Stimulated activated CD8-positive, alpha-beta memory T cell treated with anti-CD3 and anti-CD28 coated beads, Interleukin-4, amount 100 ng/mL, for 4 hours (primary cell): Measurements from ENCODE around the gene SLC24A3.

Experiments
- DNase-seq, 2 donors: peaks; one replicate each; pipeline ENCODE4 v3.0.0-alpha.2; 2020; ENCODE audit warnings: low read depth in 2 of 2, low spot score in 1 of 2

The SLC24A3 gene

DNA sequence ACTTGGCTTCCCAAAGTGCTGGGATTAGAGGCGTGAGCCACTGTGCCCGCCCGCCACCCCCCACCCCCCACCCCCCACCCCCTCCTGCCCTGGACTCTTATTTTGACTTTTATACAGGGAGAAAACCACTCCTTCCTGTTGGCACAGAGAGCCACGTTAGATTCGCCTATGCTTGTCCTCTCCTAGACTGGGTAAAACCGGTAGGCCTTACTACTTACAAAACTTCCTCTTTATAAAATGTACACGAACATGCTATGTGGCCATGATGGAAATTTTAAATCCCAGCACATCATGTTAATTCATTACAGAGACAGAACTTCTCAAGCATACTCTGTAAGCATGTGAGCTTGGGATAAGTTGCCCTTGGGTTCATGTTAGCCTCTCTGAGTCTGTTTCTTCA lies 124.2 kb downstream of the SLC24A3 start:
- DNase-seq = no peak

DNA sequence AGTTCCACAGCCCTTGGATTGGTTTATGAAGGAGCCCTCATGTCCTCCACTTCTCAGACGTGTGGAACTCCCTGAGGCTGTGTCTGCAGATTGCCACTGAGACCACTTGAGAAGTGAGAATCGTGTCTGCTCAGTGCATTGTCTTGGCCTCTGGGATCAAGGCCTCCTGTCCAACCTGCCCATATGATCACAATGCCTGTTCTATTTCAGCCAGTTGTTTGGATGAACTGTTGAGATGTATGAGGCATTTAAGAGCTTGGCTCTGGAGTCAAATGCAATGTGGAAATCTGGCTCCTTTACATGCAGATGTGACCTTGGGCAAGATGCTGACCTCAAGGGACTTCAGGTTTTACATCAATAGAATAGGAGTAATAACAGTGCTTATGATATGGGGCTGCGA lies 125.9 kb downstream of the SLC24A3 start:
- no peak for DNase-seq

DNA sequence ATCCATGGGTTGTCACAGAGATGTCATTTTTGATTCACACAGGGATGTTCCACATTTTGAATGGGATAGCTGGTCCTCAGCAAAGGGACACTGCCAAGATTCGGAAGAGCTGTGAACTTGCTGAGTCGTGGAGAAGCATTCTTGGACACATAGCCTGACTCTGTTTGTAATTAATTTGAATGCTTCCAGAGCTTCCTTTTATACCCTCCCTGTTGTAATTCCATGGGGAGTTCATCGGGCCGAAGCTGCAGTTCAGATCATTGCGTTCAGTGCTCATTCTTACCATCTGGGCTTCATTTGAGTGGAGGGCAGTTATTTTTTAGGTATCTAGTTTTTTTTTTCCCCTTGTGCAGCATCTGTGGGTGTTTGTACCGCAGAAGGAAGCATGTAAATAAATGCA lies 126.5 kb downstream of the SLC24A3 start:
- DNase-seq = no peak

DNA sequence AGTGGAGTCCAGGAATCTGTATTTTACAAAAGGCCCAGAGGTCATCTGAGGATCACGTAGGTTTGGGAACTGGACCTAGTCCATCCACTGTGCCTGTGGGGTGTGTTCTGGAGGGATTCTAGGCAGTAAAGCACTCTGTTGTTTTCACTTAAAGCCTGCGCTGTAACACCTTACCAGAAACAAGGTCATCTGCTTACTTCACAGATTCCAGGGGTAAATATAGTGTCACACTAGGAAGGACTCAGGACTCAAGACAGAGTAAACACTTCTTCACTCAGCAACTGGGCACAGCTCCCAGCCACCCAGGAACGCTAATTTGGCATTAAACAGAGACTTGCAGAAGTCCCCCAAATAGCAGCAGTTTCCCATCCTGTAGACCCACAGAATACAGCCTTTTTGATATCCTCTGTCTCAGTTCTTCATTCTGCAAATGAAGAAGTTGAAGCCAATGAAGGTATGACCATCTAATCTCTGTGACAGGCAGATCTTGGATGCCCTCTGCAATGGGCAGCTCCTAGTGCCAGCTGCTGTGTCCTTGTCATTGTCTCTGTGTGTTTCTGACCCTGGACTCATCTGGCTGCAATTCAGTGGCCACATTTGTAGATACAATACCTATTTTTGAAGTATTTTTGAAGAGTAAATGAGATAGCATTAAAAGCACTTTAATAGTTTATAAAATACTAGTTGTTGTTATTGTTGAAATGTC lies 129.1 kb downstream of the SLC24A3 start:
- no peak for DNase-seq

DNA sequence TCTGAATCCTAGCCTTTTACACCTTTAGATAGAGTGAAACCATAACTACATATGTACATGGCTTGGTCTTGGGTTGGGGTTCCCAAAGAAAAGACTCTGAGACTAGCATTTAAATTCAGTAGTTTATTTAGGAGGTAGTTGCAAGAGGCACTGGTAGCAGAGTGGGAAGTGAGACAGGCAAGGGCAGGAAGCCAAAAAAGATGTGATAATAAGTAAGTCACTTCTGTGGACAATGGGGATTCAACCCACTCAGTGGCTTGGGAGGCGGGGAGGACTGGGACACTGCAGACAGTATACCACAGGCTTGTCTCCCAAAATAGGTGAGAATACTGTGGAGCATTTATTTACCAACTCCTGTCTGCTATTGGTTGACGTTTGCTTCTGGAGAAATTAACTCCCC lies 131.9 kb downstream of the SLC24A3 start:
- DNase-seq = no peak

GRCh38 chr20:19347943-19348456 lies 135.6 kb downstream of the SLC24A3 start:
- DNase-seq = no peak

DNA sequence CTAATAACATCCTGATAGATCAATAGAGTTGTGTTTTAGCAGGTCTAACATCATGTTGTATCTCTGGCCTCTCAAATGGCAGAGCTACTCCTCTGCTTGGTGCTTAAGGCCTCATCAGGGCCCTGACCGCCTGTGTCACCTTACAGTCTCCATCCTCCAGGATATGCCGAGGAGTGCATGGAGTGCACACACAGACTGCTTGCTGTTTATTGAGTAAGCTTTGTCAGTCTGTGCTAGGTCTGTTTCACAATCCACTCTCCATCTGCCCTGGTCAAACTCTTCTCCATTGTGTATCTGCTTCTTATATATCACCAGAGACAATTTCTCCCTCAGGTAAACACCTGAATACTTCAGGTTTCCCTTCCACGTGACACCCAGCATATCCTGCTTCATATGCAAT lies 136.1 kb downstream of the SLC24A3 start:
- DNase-seq = no peak

DNA sequence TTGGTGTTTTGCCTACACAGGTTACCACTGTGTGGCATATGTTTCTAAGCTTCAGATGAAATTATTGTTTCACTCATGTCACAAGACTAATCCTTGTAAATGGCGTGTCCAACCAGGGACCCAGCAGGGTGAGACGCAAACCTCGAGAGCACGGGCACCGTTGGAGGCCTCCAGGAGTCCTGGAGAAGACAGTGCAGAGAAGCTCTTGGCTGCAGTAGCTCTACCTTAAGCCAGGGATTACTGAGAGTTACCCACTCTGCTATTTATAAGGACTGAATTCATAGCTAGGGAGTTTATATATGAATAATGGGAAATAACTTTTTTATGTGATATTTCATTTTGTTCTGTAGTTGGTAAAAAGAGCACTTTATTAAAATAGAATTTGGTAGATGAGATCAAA lies 137.4 kb downstream of the SLC24A3 start:
- no peak for DNase-seq

- DNase-seq = no peak
Observed at GRCh38 chr20:19351542-19351941, 139.1 kb downstream of the SLC24A3 start.

- no peak for DNase-seq
Observed at GRCh38 chr20:19354950-19355349, 142.5 kb downstream of the SLC24A3 start.

DNA sequence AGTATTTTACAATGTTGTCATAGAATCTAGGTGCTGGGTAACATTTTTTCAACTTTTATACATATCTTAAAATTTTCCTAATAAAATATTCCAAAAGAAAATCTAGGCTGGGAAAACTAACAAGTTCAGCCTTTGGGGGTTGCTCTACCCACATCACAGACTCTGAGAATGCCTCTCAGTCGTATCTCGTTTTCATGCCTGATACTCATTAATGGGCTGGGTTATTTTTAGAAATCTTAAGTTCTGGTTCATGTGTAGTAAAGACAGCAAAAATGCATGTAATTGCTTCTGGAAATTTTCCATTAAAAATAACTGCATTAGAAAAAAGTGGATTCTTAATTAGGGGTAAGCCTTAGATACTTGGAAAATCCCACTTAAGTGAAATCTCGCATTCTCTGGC lies 149.3 kb downstream of the SLC24A3 start:
- DNase-seq = no peak

DNA sequence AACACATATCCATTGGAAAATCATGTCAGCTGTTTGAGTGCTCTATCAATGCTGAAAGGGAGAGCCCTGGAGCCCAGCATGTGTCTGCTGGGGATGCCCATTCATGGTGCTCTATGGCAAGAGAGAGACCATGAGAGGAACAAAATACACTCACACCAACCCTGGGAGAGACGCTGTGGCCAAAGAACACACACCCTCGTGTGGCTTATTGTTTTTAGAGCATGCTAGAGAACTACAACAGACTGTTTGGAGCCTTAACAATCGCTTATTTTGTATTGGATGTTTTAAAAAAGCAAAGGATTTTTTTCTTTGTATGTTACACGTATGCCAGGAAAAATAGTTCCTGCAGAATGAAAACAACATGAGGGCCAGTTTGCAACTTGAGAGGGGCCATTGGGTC lies 151.0 kb downstream of the SLC24A3 start:
- DNase-seq = no peak

GRCh38 chr20:19367591-19367990 lies 155.1 kb downstream of the SLC24A3 start:
- no peak for DNase-seq

DNA sequence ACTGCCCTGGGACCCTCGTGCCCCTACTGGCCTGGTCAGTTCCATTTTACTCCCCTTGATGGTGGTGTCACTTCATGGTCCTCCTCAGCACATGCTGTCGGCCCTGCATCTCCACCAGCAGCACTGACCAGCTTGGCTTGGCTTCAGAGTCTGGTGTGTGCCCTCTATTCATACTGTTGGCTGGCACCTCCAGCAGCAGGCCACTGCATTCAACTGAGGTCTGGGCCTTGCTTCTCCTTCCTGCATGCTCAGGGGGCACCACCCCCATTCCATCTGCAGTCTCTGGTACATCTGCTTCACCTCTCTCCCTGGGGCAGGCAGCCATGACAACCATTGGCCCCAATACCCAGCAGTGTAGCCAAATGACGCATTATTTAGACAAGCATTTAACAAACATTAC lies 155.9 kb downstream of the SLC24A3 start:
- no peak for DNase-seq

DNA sequence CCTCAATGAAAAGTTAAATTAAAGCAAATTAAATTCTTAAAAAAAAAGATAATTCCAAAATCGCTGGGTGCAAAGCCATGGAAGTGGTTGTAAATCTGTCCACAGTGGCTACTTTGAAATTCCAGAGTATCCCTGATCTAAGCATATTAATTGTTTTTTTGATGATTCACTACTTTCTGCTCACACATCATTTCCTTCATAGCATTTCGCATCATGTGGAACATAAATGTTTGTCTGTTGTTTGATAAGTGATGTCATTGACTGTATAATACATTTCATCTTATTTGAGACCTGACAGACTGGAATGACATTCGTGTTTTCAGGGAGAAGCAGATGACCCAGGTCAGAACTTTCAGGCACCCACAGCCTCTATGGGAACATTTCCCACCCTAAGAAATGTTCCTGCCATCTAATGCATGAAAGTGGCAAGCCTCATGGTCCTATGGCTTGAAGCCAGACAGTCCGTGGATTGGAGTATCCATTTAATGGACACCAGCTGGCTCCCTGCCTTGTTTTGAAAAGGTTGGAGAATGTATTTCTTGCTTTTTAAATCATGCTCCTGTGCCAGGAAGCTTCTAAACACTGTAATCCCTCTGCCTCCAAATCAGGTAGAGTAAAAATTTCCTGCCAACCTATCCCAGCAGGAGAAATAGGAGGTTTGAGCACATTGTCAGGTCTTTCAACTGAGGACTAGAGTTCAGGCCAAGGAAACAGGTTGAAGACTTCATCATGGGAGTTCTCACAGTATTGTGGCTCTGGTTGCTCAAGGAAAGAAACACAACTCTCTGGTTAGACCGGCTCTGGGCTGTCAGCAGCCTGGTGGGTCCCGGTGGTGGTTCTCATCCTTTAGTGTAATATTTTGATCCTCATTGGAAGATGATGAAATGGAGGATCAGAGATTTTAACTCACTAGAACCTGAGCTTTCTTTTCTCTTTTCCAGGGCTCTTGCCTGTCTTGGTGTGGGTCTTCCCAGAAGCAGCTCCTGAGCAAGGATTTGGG lies 157.9 kb downstream of the SLC24A3 start:
- no peak for DNase-seq

GRCh38 chr20:19371112-19371511 lies 158.7 kb downstream of the SLC24A3 start:
- no peak for DNase-seq

DNA sequence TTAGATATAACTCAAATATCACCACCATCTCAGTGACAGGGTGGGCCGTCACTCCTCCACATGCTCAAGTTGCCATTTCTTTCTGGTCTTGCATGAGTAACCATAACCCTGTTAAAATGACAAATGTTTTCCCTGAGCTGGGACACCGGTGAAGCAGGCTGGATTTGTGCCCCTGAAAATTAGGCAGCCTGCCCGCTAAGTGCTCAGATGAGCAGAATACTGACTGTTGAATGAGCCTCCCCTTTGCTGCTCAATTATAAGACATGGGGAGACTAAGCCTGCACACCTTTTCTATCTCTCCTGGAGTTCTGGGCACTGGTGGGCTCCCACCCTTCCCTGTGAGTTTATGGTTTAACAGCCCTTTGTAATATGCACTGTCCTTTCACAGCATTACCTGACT lies 161.8 kb downstream of the SLC24A3 start:
- DNase-seq = no peak

DNA sequence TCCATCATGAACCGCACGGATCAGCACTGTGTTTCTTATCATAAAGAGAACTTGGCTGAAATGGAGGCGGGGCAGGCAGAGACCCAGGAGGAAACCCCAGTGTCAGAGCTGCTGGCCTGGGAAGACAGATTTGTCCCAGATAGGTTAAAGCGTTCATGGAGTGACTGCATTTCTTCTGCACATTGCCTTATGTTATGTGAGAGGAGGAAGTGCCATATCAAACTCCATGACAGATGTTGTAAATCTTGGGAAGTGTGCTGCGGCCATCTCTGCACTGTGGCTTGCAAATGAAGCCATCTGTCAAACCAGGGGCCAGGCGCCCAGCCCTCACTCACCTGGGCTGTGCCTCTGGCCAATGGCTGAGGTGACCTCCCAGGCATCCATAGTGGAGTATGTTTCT lies 163.0 kb downstream of the SLC24A3 start:
- DNase-seq = no peak

GRCh38 chr20:19375801-19376200 lies 163.4 kb downstream of the SLC24A3 start:
- no peak for DNase-seq

DNA sequence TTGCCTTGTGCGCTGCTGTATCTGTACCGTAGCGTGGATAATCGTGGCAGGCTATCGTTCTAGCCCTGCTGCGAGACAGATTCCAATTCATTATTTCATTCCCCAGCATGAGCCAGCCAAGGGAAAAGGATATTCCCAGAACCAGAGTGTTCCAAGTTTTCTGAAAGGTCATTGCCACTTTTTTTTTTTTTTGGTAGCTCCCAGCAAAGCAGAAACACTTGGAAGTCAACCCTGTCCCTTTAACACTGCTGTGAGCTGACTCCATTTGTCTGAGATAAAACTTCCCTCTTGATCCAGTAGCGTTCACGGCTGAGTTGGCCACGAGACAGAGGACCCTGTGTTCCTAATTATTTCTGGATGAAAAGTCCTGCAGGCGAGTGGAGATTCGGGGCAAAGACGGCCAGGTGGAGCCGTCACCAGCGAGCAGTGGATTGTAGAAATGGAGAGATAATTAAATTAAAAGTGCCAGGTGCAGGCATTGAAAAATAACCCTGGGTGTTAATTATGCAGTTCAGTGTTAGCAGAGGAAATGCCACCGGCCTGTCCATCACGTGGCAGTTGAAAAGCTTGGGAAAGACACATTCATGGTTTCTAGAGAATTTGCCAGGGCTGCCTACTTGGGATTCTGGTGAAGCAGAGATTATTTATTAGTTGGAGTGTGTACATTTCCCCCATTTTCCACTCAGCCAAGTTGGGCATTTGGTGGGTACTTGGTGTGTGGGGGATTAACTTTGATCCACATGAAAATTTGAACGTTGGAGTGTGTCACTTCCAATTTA lies 164.2 kb downstream of the SLC24A3 start:
- DNase-seq = no peak

DNA sequence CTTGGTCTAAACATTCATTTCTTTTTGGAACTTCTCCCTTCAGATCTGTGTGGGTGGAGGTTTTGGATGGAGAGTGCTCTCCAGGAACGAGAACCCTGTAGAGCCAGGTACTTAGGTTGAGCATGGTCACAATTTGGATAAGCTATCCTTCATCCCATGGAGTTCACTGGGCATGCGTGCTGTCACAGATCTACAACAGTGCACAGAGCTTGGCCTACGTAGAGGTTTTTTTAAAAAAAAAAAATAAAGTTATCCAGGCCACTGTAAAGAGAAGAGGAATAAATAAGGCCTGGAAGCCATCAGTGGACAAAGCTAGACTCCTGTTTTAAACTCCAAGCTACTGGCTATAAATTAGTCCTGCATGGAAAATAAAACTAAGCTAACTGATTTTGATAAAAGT lies 165.6 kb downstream of the SLC24A3 start:
- DNase-seq = no peak
